ENCODE data around the gene PTBP3.

PTBP3 gene

GRCh38 chr9:112241491-112241890 is 91.9 kb downstream of the PTBP3 start:
- no peaks in the 10 kb centered on the region for H3K4me1 Mint-ChIP-seq
- no peak for TF ChIP-seq CTCF (IDR thresholded peaks at IDR 0.05; ENCODE audit: unreplicated experiment in 3 of 3)
- peaks cover 48% of the 10 kb centered on the region for H3K36me3 Mint-ChIP-seq (ENCODE audit: low read depth)
- no peak overlapping the region for H3K4me3 Mint-ChIP-seq
- no peaks in the 10 kb centered on the region for H3K27me3 Mint-ChIP-seq (ENCODE audit: low read depth)
- no peak overlapping the region for H3K27ac Mint-ChIP-seq
- no peaks in the 10 kb centered on the region for H3K9me3 Mint-ChIP-seq

GRCh38 chr9:112239708-112240107 is 93.7 kb downstream of the PTBP3 start:
- no peak overlapping the region for H3K27ac Mint-ChIP-seq
- H3K36me3 Mint-ChIP-seq (ENCODE audit: low read depth): peaks cover 37% of the 10 kb centered on the region
- no peaks in the 10 kb centered on the region for H3K9me3 Mint-ChIP-seq
- H3K4me1 Mint-ChIP-seq: no peaks in the 10 kb centered on the region
- H3K27me3 Mint-ChIP-seq (ENCODE audit: low read depth): no peaks in the 10 kb centered on the region
- TF ChIP-seq CTCF (IDR thresholded peaks at IDR 0.05; ENCODE audit: unreplicated experiment in 3 of 3): no peak
- H3K4me3 Mint-ChIP-seq: no peak overlapping the region

GRCh38 chr9:112239284-112239683 is 94.1 kb downstream of the PTBP3 start:
- no peak overlapping the region for H3K4me3 Mint-ChIP-seq
- H3K27ac Mint-ChIP-seq: no peak overlapping the region
- H3K27me3 Mint-ChIP-seq (ENCODE audit: low read depth): no peaks in the 10 kb centered on the region
- H3K4me1 Mint-ChIP-seq: no peaks in the 10 kb centered on the region
- TF ChIP-seq CTCF (IDR thresholded peaks at IDR 0.05; ENCODE audit: unreplicated experiment in 3 of 3): no peak
- no peaks in the 10 kb centered on the region for H3K9me3 Mint-ChIP-seq
- H3K36me3 Mint-ChIP-seq (ENCODE audit: low read depth): peaks cover 37% of the 10 kb centered on the region

- no peak overlapping the region for H3K4me3 Mint-ChIP-seq
- no peaks in the 10 kb centered on the region for H3K4me1 Mint-ChIP-seq
Observed at GRCh38 chr9:112234779-112235178, 98.6 kb downstream of the PTBP3 start.

GRCh38 chr9:112233769-112234168 is 99.7 kb downstream of the PTBP3 start:
- Mint-ChIP-seq H3K4me1 (no peaks in the 10 kb centered on the region), H3K27me3 (ENCODE audit: low read depth) (no peaks in the 10 kb centered on the region), H3K4me3 (no peak overlapping the region), H3K9me3 (no peaks in the 10 kb centered on the region), H3K27ac (no peak overlapping the region), H3K36me3 (ENCODE audit: low read depth) (peaks cover 27% of the 10 kb centered on the region)
- TF ChIP-seq CTCF (IDR thresholded peaks at IDR 0.05; ENCODE audit: unreplicated experiment in 3 of 3): no peak

More at GRCh38 chr9:112234779-112235178, 98.6 kb downstream of the PTBP3 start:
- TF ChIP-seq CTCF (IDR thresholded peaks at IDR 0.05; ENCODE audit: unreplicated experiment in 3 of 3): no peak
- Mint-ChIP-seq H3K27me3 (ENCODE audit: low read depth) (no peaks in the 10 kb centered on the region), H3K9me3 (no peaks in the 10 kb centered on the region), H3K27ac (no peak overlapping the region), H3K36me3 (ENCODE audit: low read depth) (peaks cover 34% of the 10 kb centered on the region)

GRCh38 chr9:112232233-112232632 is 101.2 kb downstream of the PTBP3 start:
- TF ChIP-seq CTCF (IDR thresholded peaks at IDR 0.05; ENCODE audit: unreplicated experiment in 3 of 3): no peak
- H3K36me3 Mint-ChIP-seq (ENCODE audit: low read depth): peaks cover 24% of the 10 kb centered on the region
- no peak overlapping the region for H3K27ac Mint-ChIP-seq
- no peaks in the 10 kb centered on the region for H3K27me3 Mint-ChIP-seq (ENCODE audit: low read depth)
- H3K4me3 Mint-ChIP-seq: no peak overlapping the region
- no peaks in the 10 kb centered on the region for H3K4me1 Mint-ChIP-seq
- no peaks in the 10 kb centered on the region for H3K9me3 Mint-ChIP-seq
